WTC11 (cell line): ENCODE measurements around the gene COBL. TPM values are rescaled to one million over a fixed set of nuclear protein-coding genes. Genes with fewer than 3 reads are reported as not detected.

Source experiments
- ATAC-seq: fragments of 200-7000 bp; cut with Tn5 transposase; 2 replicates; pipeline ENCODE4 v1.10.0; 2021; ENCODE audit warnings: mild to moderate bottlenecking, moderate library complexity
- CTCF ChIA-PET: fragments of 300-600 bp; sonication (Branson Sonifier 250); formaldehyde crosslinking; loops from one replicate; lab custom pipeline; 2021; ENCODE audit warnings: antibody characterized with exemption; lab: Charles Lee
- POLR2A ChIA-PET: fragments of 350-600 bp; sonication (Branson Sonifier 250); formaldehyde crosslinking; loops from one replicate; lab custom pipeline; 2021; ENCODE audit warnings: antibody characterized with exemption; lab: Charles Lee
- DNase-seq: peaks from one replicate; pipeline ENCODE4 v3.0.0; 2021; ENCODE audit warnings: low spot score
- H3K27ac Mint-ChIP-seq: 2 replicates; pipeline ENCODE4 v1.8.0; 2021; ENCODE audit warnings: mixed read lengths
- H3K27me3 Mint-ChIP-seq: 2 replicates; pipeline ENCODE4 v1.8.0; 2021; ENCODE audit warnings: low read depth, mild to moderate bottlenecking, moderate library complexity, mixed read lengths
- H3K36me3 Mint-ChIP-seq: 2 replicates; pipeline ENCODE4 v1.8.0; 2021; ENCODE audit warnings: mixed read lengths
- H3K4me1 Mint-ChIP-seq: 2 replicates; pipeline ENCODE4 v1.8.0; 2022; ENCODE audit warnings: mixed read lengths
- H3K4me3 Mint-ChIP-seq: 2 replicates; pipeline ENCODE4 v1.8.0; 2021; ENCODE audit warnings: mild to moderate bottlenecking, moderate library complexity, mixed read lengths
- H3K9me3 Mint-ChIP-seq: 2 replicates; pipeline ENCODE4 v1.8.0; 2021; ENCODE audit warnings: mixed read lengths
- AFF4 ChIP-seq: sonication (generic); formaldehyde crosslinking; IDR thresholded peaks from 2 replicates; pipeline ENCODE4 v1.8.1; 2023; ENCODE audit warnings: mild to moderate bottlenecking, missing genetic modification reagents, borderline replicate concordance
- ATF2 ChIP-seq: sonication (generic); formaldehyde crosslinking; IDR thresholded peaks from 2 replicates; pipeline ENCODE4 v1.8.1; 2022; ENCODE audit warnings: low read depth, missing genetic modification reagents, borderline replicate concordance
- CREM ChIP-seq: sonication (generic); formaldehyde crosslinking; IDR thresholded peaks from 2 replicates; pipeline ENCODE4 v1.8.1; 2022; ENCODE audit warnings: mild to moderate bottlenecking, missing genetic modification reagents, moderate library complexity
- CTCF ChIP-seq: fragments of 200-600 bp; IDR thresholded peaks from 2 replicates; pipeline ENCODE4 v1.8.0; 2022; ENCODE audit warnings: antibody characterized with exemption
- E2F4 ChIP-seq: sonication (generic); formaldehyde crosslinking; IDR thresholded peaks from 2 replicates; pipeline ENCODE4 v1.8.1; 2022; ENCODE audit warnings: low read depth, mild to moderate bottlenecking, moderate library complexity, missing genetic modification reagents, borderline replicate concordance
- EMX1 ChIP-seq: fragments of 250-450 bp; sonication (Bioruptor Pico); IDR thresholded peaks from 2 replicates; pipeline ENCODE4 v1.8.0; 2021; ENCODE audit warnings: mild to moderate bottlenecking
- FOXP1 ChIP-seq: sonication (generic); formaldehyde crosslinking; IDR thresholded peaks from 2 replicates; pipeline ENCODE4 v1.8.0; 2022; ENCODE audit warnings: missing genetic modification reagents, mild to moderate bottlenecking, moderate library complexity, borderline replicate concordance
- GRHL2 ChIP-seq: fragments of 250-450 bp; sonication (Bioruptor Pico); IDR thresholded peaks from 2 replicates; pipeline ENCODE4 v1.8.0; 2022; ENCODE audit warnings: mild to moderate bottlenecking, moderate library complexity; ENCODE audit not compliant: insufficient replicate concordance, severe bottlenecking
- IRF2 ChIP-seq: sonication (generic); formaldehyde crosslinking; IDR thresholded peaks from 2 replicates; pipeline ENCODE4 v1.8.0; 2022; ENCODE audit warnings: low read depth, missing genetic modification reagents, borderline replicate concordance
- MLX ChIP-seq: sonication (generic); formaldehyde crosslinking; IDR thresholded peaks from 2 replicates; pipeline ENCODE4 v1.8.1; 2023; ENCODE audit warnings: mild to moderate bottlenecking, missing genetic modification reagents, moderate library complexity
- PRDM15 ChIP-seq: sonication (generic); formaldehyde crosslinking; IDR thresholded peaks from 2 replicates; pipeline ENCODE4 v1.8.0; 2022; ENCODE audit warnings: missing genetic modification reagents
- SOX15 ChIP-seq: fragments of 250-450 bp; sonication (Bioruptor Pico); IDR thresholded peaks from 2 replicates; pipeline ENCODE4 v1.9.0; 2021; ENCODE audit warnings: mild to moderate bottlenecking
- STAT6 ChIP-seq: sonication (generic); formaldehyde crosslinking; conservative IDR thresholded peaks from 2 replicates; pipeline ENCODE4 v1.8.1; 2023; ENCODE audit warnings: mild to moderate bottlenecking, low read depth, missing genetic modification reagents, moderate library complexity
- TCF7 ChIP-seq: sonication (generic); formaldehyde crosslinking; IDR thresholded peaks from 2 replicates; pipeline ENCODE4 v1.8.0; 2022; ENCODE audit warnings: mild to moderate bottlenecking, low read depth, missing genetic modification reagents, moderate library complexity
- ZNF121 ChIP-seq: sonication (generic); formaldehyde crosslinking; IDR thresholded peaks from 2 replicates; pipeline ENCODE4 v1.8.0; 2023; ENCODE audit warnings: missing genetic modification reagents
- ZNF219 ChIP-seq: sonication (generic); formaldehyde crosslinking; IDR thresholded peaks from 2 replicates; pipeline ENCODE4 v1.8.0; 2023; ENCODE audit warnings: missing genetic modification reagents, mild to moderate bottlenecking, borderline replicate concordance
- ZNF416 ChIP-seq: fragments of 250-450 bp; sonication (Bioruptor Pico); IDR thresholded peaks from 2 replicates; pipeline ENCODE4 v1.9.0; 2021; ENCODE audit warnings: mild to moderate bottlenecking, inconsistent platforms
- ZNF512 ChIP-seq: sonication (generic); formaldehyde crosslinking; IDR thresholded peaks from 2 replicates; pipeline ENCODE4 v1.8.1; 2022; ENCODE audit warnings: missing genetic modification reagents, borderline replicate concordance
- total RNA-seq: library from RNA; stranded (reverse); gene quantifications from 3 replicates; pipeline ENCODE4 v1.2.3, GENCODE V29; 2021

Gene COBL
- total RNA-seq, 1 experiment from 2014 or later: 36.5 TPM

GRCh38 chr7:50980411-50980810 is 336.2 kb downstream of the COBL start:
- CTCF ChIA-PET: interaction anchor here (4.5 kb wide), 1 partner anchor 20 kb away, joined by 25 read pairs; no protein-coding TSS in a partner anchor
- peaks cover 22% of the 10 kb centered on the region for H3K9me3 Mint-ChIP-seq
- H3K4me3 Mint-ChIP-seq: no peak overlapping the region
- H3K27me3 Mint-ChIP-seq: peaks cover 7% of the 10 kb centered on the region; the same call in 1 of the 2 replicates
- ATAC-seq (no peak), DNase-seq (no peak)
- no peak overlapping the region for H3K27ac Mint-ChIP-seq
- POLR2A ChIA-PET: no interaction called here
- peaks cover 9% of the 10 kb centered on the region for H3K36me3 Mint-ChIP-seq
- peaks cover 39% of the 10 kb centered on the region for H3K4me1 Mint-ChIP-seq
- TF ChIP-seq PRDM15 (CRISPR knock-in tag) (no peak), EMX1 (CRISPR knock-in tag) (no peak), CTCF (no peak), TCF7 (CRISPR knock-in tag) (no peak), E2F4 (CRISPR knock-in tag) (no peak), ZNF121 (no peak), IRF2 (CRISPR knock-in tag) (no peak), AFF4 (CRISPR knock-in tag) (no peak), ATF2 (CRISPR knock-in tag) (no peak), STAT6 (no peak), ZNF219 (CRISPR knock-in tag) (no peak), ZNF416 (CRISPR knock-in tag) (no peak), ZNF512 (CRISPR knock-in tag) (no peak), FOXP1 (CRISPR knock-in tag) (no peak), GRHL2 (CRISPR knock-in tag) (no peak), MLX (CRISPR knock-in tag) (no peak), SOX15 (CRISPR knock-in tag) (no peak), CREM (CRISPR knock-in tag) (no peak)
